ENCODE data around the gene ZBED5.

DNA sequence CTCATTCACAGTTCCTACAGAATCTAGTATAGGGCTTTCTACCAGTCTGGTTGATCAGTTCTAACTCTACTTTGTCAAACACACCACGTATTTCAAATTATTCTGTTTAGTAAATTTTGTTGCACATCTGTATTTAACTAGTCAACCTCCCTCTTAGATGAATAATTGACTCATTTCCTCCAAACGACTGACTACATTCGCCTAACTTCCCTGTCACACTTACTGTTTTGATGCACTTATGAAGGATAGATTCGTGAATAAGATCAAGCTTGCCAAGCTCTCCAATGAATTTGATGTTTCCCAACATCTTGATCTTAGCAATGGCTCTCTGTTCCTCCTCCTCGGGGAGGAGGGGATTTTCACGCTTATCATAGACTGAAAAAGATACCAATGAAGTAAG, 54.2 kb downstream of the ZBED5 start:
- TF ChIP-seq YY1 (IDR thresholded peaks at IDR 0.05; ENCODE audit: insufficient read depth, insufficient read length): no peak
- TF ChIP-seq ZNF274 (IDR thresholded peaks at IDR 0.05; ENCODE audit: low read depth, low read length): no peak
